Lower leg skin (tissue), 4 donors: Measurements from ENCODE around the gene SP3. TPM values are rescaled to one million over a fixed set of nuclear protein-coding genes. Genes with fewer than 3 reads are reported as not detected.

ENCODE experiments used
- DNase-seq, 2 donors: peaks; one replicate each; pipeline ENCODE4 v3.0.0-alpha.2; 2019; ENCODE audit warnings: low spot score in 2 of 2
- H3K4me3 ChIP-seq: fragments of 200-600 bp; sonication (generic); 2 replicates; pipeline ENCODE4 v1.5.1; 2017; ENCODE audit warnings: mild to moderate bottlenecking, low read depth; ENCODE audit not compliant: poor library complexity, severe bottlenecking
- CTCF ChIP-seq, 3 donors: fragments of 450-650 bp; IDR thresholded peaks; one replicate each; pipeline ENCODE4 v1.5.1; 2016; ENCODE audit warnings: antibody characterized with exemption in 3 of 3, mild to moderate bottlenecking in 3 of 3, moderate library complexity in 2 of 3
- POLR2A ChIP-seq, 2 donors: fragments of 450-650 bp; IDR thresholded peaks; one replicate each; pipeline ENCODE4 v1.6.1; 2016 to 2017; ENCODE audit warnings: antibody characterized with exemption in 2 of 2, mild to moderate bottlenecking in 1 of 2, moderate library complexity in 1 of 2
- WGBS, 2 donors: methylation state at CpG; one replicate each; pipeline ENCODE4 v1.1.5; 2018; 5-methylcytosine and 5-hydroxymethylcytosine counted together
- intact Hi-C: fragments of 100-400 bp; cut with DNase I; formaldehyde crosslinking; loops from one replicate; pipeline ENCODE4 v1.15.0; 2023; ENCODE audit warnings: low total_unique reads
- total RNA-seq, 4 donors: library from RNA; depleted of rRNA; stranded (reverse); fragments of >200 nt; gene quantifications; one replicate each; pipeline ENCODE4 v1.1.0, GENCODE V29; 2016

Gene SP3
- total RNA-seq, 4 donors from 2014 or later = 99.1 to 209 (median 124) TPM

GRCh38 chr2:173989160-173989883 lies 24.1 kb upstream of the SP3 start:
- intact Hi-C loops = no loop called here
- H3K4me3 ChIP-seq = no peak overlapping the region
- 40 to 60% methylated on average over 7 of the region's 7 CpGs for WGBS, 2 donors
- DNase-seq = no peak
- TF ChIP-seq POLR2A (IDR thresholded peaks at IDR 0.05) = no peak
- no peak for TF ChIP-seq CTCF (IDR thresholded peaks at IDR 0.05)

- intact Hi-C loops = no loop called here
- WGBS, 2 donors = 21 to 28% methylated on average over 2 of the region's 2 CpGs
- peak; percentile 75 to 88 for DNase-seq
These were observed 21.6 kb upstream of the SP3 start for GRCh38 chr2:173986805-173987204.

GRCh38 chr2:173985605-173985992 lies 20.4 kb upstream of the SP3 start:
- H3K4me3 ChIP-seq = no peak overlapping the region
- 44 to 66% methylated on average over 1 of the region's 1 CpG for WGBS, 2 donors
- DNase-seq = no peak
- intact Hi-C loops = no loop called here
- TF ChIP-seq POLR2A (IDR thresholded peaks at IDR 0.05) = no peak
- no peak for TF ChIP-seq CTCF (IDR thresholded peaks at IDR 0.05)

More at GRCh38 chr2:173986805-173987204, 21.6 kb upstream of the SP3 start:
- no peak overlapping the region for H3K4me3 ChIP-seq
- TF ChIP-seq POLR2A (IDR thresholded peaks at IDR 0.05) (no peak), CTCF (IDR thresholded peaks at IDR 0.05) (no peak)

- TF ChIP-seq CTCF (IDR thresholded peaks at IDR 0.05) = no peak
- TF ChIP-seq POLR2A (IDR thresholded peaks at IDR 0.05) = no peak
- no peak overlapping the region for H3K4me3 ChIP-seq
- WGBS, 2 donors = 49 to 51% methylated on average over 9 of the region's 9 CpGs
- intact Hi-C loops = no loop called here
- no peak for DNase-seq
These were observed 19.9 kb upstream of the SP3 start for GRCh38 chr2:173984866-173985604.

- TF ChIP-seq POLR2A (IDR thresholded peaks at IDR 0.05) (no peak), CTCF (IDR thresholded peaks at IDR 0.05) (no peak)
- no peak overlapping the region for H3K4me3 ChIP-seq
- WGBS, 2 donors = 32 to 47% methylated on average over 3 of the region's 3 CpGs
- no peak for DNase-seq
- intact Hi-C loops = no loop called here
These were observed 18.3 kb upstream of the SP3 start for GRCh38 chr2:173983391-173983871.
